Measurements from ENCODE around the gene SPEF1. TPM values are rescaled to one million over a fixed set of nuclear protein-coding genes. Genes with fewer than 3 reads are reported as not detected.

Gene SPEF1
- total RNA-seq, 2 experiments from 2014 or later = 0.14 TPM; not detected in 1

GRCh38 chr20:3808544-3808943 is 27.3 kb upstream of the SPEF1 start:
- Mint-ChIP-seq H3K4me3 (no peak overlapping the region), H3K36me3 (ENCODE audit: low read depth) (peaks cover 28% of the 10 kb centered on the region), H3K9me3 (ENCODE audit: low read depth) (no peaks in the 10 kb centered on the region), H3K27me3 (no peaks in the 10 kb centered on the region), H3K4me1 (peaks cover 60% of the 10 kb centered on the region), H3K27ac (no peak overlapping the region)
- intact Hi-C loops (cut with DNase I, micrococcal nuclease) = no loop called here
- no peak for DNase-seq
- ATAC-seq = no peak
- POLR2A ChIA-PET = no interaction called here
- CTCF ChIA-PET = no interaction called here

GRCh38 chr20:3804781-3805180 is 23.5 kb upstream of the SPEF1 start:
- Mint-ChIP-seq H3K27me3 (no peaks in the 10 kb centered on the region), H3K36me3 (ENCODE audit: low read depth) (peaks cover 63% of the 10 kb centered on the region), H3K4me3 (no peak overlapping the region), H3K27ac (no peak overlapping the region), H3K9me3 (ENCODE audit: low read depth) (no peaks in the 10 kb centered on the region), H3K4me1 (peaks cover 48% of the 10 kb centered on the region)
- POLR2A ChIA-PET = interaction anchor here (0.6 kb wide), 1 partner anchor 10 kb away, joined by 5 read pairs; no protein-coding TSS in a partner anchor
- DNase-seq = no peak
- no peak for ATAC-seq
- intact Hi-C loops (cut with DNase I, micrococcal nuclease) = no loop called here
- CTCF ChIA-PET = interaction anchor here (0.7 kb wide), 2 partner anchors 17 to 51 kb away, joined by 3 read pairs; no protein-coding TSS in a partner anchor

- ATAC-seq (no peak), DNase-seq (no peak)
- Mint-ChIP-seq H3K36me3 (ENCODE audit: low read depth) (peaks cover 65% of the 10 kb centered on the region), H3K27me3 (no peaks in the 10 kb centered on the region), H3K4me1 (peaks cover 53% of the 10 kb centered on the region), H3K27ac (no peak overlapping the region), H3K9me3 (ENCODE audit: low read depth) (no peaks in the 10 kb centered on the region), H3K4me3 (no peak overlapping the region)
- ChIA-PET CTCF (no interaction called here), POLR2A (interaction anchor here (0.6 kb wide), 1 partner anchor 10 kb away, joined by 5 read pairs; no protein-coding TSS in a partner anchor)
- intact Hi-C loops (cut with DNase I, micrococcal nuclease) = no loop called here
These were observed 23.1 kb upstream of the SPEF1 start for GRCh38 chr20:3804254-3804751.

GRCh38 chr20:3803854-3804253 is 22.6 kb upstream of the SPEF1 start:
- CTCF ChIA-PET = no interaction called here

GRCh38 chr20:3803289-3803688 is 22.0 kb upstream of the SPEF1 start:
- ATAC-seq (no peak), DNase-seq (no peak)
- no peak overlapping the region for H3K4me3 Mint-ChIP-seq
- POLR2A ChIA-PET = no interaction called here
- peaks cover 60% of the 10 kb centered on the region for H3K4me1 Mint-ChIP-seq
- CTCF ChIA-PET = no interaction called here
- H3K9me3 Mint-ChIP-seq (ENCODE audit: low read depth) = no peaks in the 10 kb centered on the region
- intact Hi-C loops (cut with DNase I, micrococcal nuclease) = no loop called here
- H3K27ac Mint-ChIP-seq = no peak overlapping the region
- peaks cover 75% of the 10 kb centered on the region for H3K36me3 Mint-ChIP-seq (ENCODE audit: low read depth)
- H3K27me3 Mint-ChIP-seq = no peaks in the 10 kb centered on the region

More at GRCh38 chr20:3803854-3804253, 22.6 kb upstream of the SPEF1 start:
- intact Hi-C loops (cut with DNase I, micrococcal nuclease) = no loop called here
- DNase-seq (no peak), ATAC-seq (no peak)
- H3K27ac Mint-ChIP-seq = no peak overlapping the region
- no peaks in the 10 kb centered on the region for H3K27me3 Mint-ChIP-seq
- no peaks in the 10 kb centered on the region for H3K9me3 Mint-ChIP-seq (ENCODE audit: low read depth)
- H3K36me3 Mint-ChIP-seq (ENCODE audit: low read depth) = peaks cover 70% of the 10 kb centered on the region
- peaks cover 57% of the 10 kb centered on the region for H3K4me1 Mint-ChIP-seq
- POLR2A ChIA-PET = no interaction called here
- H3K4me3 Mint-ChIP-seq = no peak overlapping the region

- ATAC-seq (no peak), DNase-seq (no peak)
- peak overlapping the region; percentile 44 for H3K27ac Mint-ChIP-seq
- H3K36me3 Mint-ChIP-seq (ENCODE audit: low read depth) = peaks cover 81% of the 10 kb centered on the region
- no peaks in the 10 kb centered on the region for H3K9me3 Mint-ChIP-seq (ENCODE audit: low read depth)
- intact Hi-C loops (cut with DNase I, micrococcal nuclease) = no loop called here
- H3K4me3 Mint-ChIP-seq = no peak overlapping the region
- H3K4me1 Mint-ChIP-seq = peaks cover 60% of the 10 kb centered on the region
- CTCF ChIA-PET = no interaction called here
- H3K27me3 Mint-ChIP-seq = no peaks in the 10 kb centered on the region
- POLR2A ChIA-PET = interaction anchor here (0.6 kb wide), 1 partner anchor 84 kb away, joined by 3 read pairs; no protein-coding TSS in a partner anchor
These were observed 21.4 kb upstream of the SPEF1 start for GRCh38 chr20:3802524-3803239.

GRCh38 chr20:3801846-3802245 is 20.6 kb upstream of the SPEF1 start:
- Mint-ChIP-seq H3K9me3 (ENCODE audit: low read depth) (no peaks in the 10 kb centered on the region), H3K27ac (no peak overlapping the region), H3K27me3 (no peaks in the 10 kb centered on the region), H3K4me3 (no peak overlapping the region), H3K36me3 (ENCODE audit: low read depth) (peaks cover 82% of the 10 kb centered on the region), H3K4me1 (peaks cover 60% of the 10 kb centered on the region)
- DNase-seq (no peak), ATAC-seq (no peak)
- CTCF ChIA-PET = interaction anchor here (1.4 kb wide), 2 partner anchors 9 to 10 kb away, joined by 4 read pairs; no protein-coding TSS in a partner anchor
- intact Hi-C loops (cut with DNase I, micrococcal nuclease) = no loop called here
- POLR2A ChIA-PET = interaction anchor here (0.7 kb wide), 1 partner anchor 12 kb away, joined by 3 read pairs; no protein-coding TSS in a partner anchor

GRCh38 chr20:3801299-3801698 is 20.1 kb upstream of the SPEF1 start:
- peaks cover 83% of the 10 kb centered on the region for H3K36me3 Mint-ChIP-seq (ENCODE audit: low read depth)
- peaks cover 59% of the 10 kb centered on the region for H3K4me1 Mint-ChIP-seq
- no peak for ATAC-seq
- ChIA-PET POLR2A (interaction anchor here (0.7 to 0.8 kb wide), 2 partner anchors 12 to 14 kb away, joined by 3 to 4 read pairs; no protein-coding TSS in a partner anchor), CTCF (interaction anchor here (1.0 to 1.5 kb wide), 6 partner anchors 9 to 44 kb away, joined by 3 to 12 read pairs (median 4); no protein-coding TSS in a partner anchor)
- no peak for DNase-seq
- H3K27me3 Mint-ChIP-seq = no peaks in the 10 kb centered on the region
- no peaks in the 10 kb centered on the region for H3K9me3 Mint-ChIP-seq (ENCODE audit: low read depth)
- intact Hi-C loops (cut with DNase I, micrococcal nuclease) = no loop called here
- peak overlapping the region; percentile 68 for H3K27ac Mint-ChIP-seq
- no peak overlapping the region for H3K4me3 Mint-ChIP-seq

GRCh38 chr20:3800878-3801260 is 19.6 kb upstream of the SPEF1 start:
- CTCF ChIA-PET = interaction anchor here (1.0 to 1.5 kb wide), 7 partner anchors 9 to 44 kb away, joined by 3 to 12 read pairs (median 4); no protein-coding TSS in a partner anchor
- peaks cover 80% of the 10 kb centered on the region for H3K36me3 Mint-ChIP-seq (ENCODE audit: low read depth)

GRCh38 chr20:3800256-3800877 is 19.1 kb upstream of the SPEF1 start:
- Mint-ChIP-seq H3K27ac (peak overlapping the region; percentile 29), H3K4me1 (peaks cover 58% of the 10 kb centered on the region), H3K36me3 (ENCODE audit: low read depth) (peaks cover 76% of the 10 kb centered on the region), H3K27me3 (no peaks in the 10 kb centered on the region), H3K9me3 (ENCODE audit: low read depth) (no peaks in the 10 kb centered on the region), H3K4me3 (no peak overlapping the region)
- intact Hi-C loops (cut with DNase I, micrococcal nuclease) = no loop called here
- no peak for ATAC-seq
- DNase-seq = no peak
- ChIA-PET CTCF (interaction anchor here (0.6 to 1.5 kb wide), 10 partner anchors 8 to 285 kb away, joined by 3 to 12 read pairs (median 4); partner anchors contain the start of gene AP5S1), POLR2A (interaction anchor here (0.8 to 1.2 kb wide), 2 partner anchors 14 to 15 kb away, joined by 4 read pairs; partner anchors contain the start of gene CENPB)

More at GRCh38 chr20:3800878-3801260, 19.6 kb upstream of the SPEF1 start:
- DNase-seq (no peak), ATAC-seq (no peak)
- Mint-ChIP-seq H3K27me3 (no peaks in the 10 kb centered on the region), H3K4me1 (peaks cover 57% of the 10 kb centered on the region), H3K27ac (peak overlapping the region; percentile 68), H3K4me3 (no peak overlapping the region), H3K9me3 (ENCODE audit: low read depth) (no peaks in the 10 kb centered on the region)
- POLR2A ChIA-PET = interaction anchor here (0.8 to 1.2 kb wide), 2 partner anchors 14 to 15 kb away, joined by 4 read pairs; partner anchors contain the start of gene CENPB
- intact Hi-C loops (cut with DNase I, micrococcal nuclease) = no loop called here

GRCh38 chr20:3798908-3799248 is 17.6 kb upstream of the SPEF1 start:
- intact Hi-C loops (cut with DNase I, micrococcal nuclease) = loop anchor here in 1 of 2 experiments (10.0 kb wide), 1 partner anchor 286 kb away; no protein-coding TSS in a partner anchor
- peak overlapping the region; percentile 93 for H3K4me3 Mint-ChIP-seq
- peaks cover 58% of the 10 kb centered on the region for H3K4me1 Mint-ChIP-seq
- no peaks in the 10 kb centered on the region for H3K27me3 Mint-ChIP-seq
- ChIA-PET CTCF (interaction anchor here (0.9 kb wide), 1 partner anchor 13 kb away, joined by 3 read pairs; the partner anchor contains the start of gene CENPB), POLR2A (no interaction called here)
- DNase-seq (no peak), ATAC-seq (no peak)
- H3K27ac Mint-ChIP-seq = peak overlapping the region; percentile 97
- no peaks in the 10 kb centered on the region for H3K9me3 Mint-ChIP-seq (ENCODE audit: low read depth)
- H3K36me3 Mint-ChIP-seq (ENCODE audit: low read depth) = peaks cover 63% of the 10 kb centered on the region

Measured in activated CD4-positive, alpha-beta T cell treated with anti-CD3 and anti-CD28 coated beads for 36 hours (primary cell).